PC-9 (cell line): ENCODE measurements around the gene DSTN. TPM values are rescaled to one million over a fixed set of nuclear protein-coding genes. Genes with fewer than 3 reads are reported as not detected.

Experiments
- BruUV-seq: library from RNA; stranded (reverse); fragments of 400-500 nt; replicated peaks from 2 replicates; lab custom pipeline; 2021; lab: Mats Ljungman, UMichigan
- CTCF ChIA-PET: fragments of 300-600 bp; sonication (Branson Sonifier 250); formaldehyde crosslinking; loops from one replicate; lab custom pipeline; 2022; ENCODE audit warnings: antibody characterized with exemption; lab: Charles Lee
- POLR2A ChIA-PET: fragments of 300-600 bp; sonication (Branson Sonifier 250); formaldehyde crosslinking; loops from one replicate; lab custom pipeline; 2022; ENCODE audit warnings: antibody characterized with exemption; ENCODE audit not compliant: unreplicated experiment; lab: Charles Lee
- DNase-seq, 2 experiments: peaks; one replicate each; pipeline versions ENCODE4 v3.0.0 to v3.0.0-alpha.2; 2015 to 2022; ENCODE audit warnings: mixed read lengths in 1 of 2
- H2AFZ ChIP-seq: fragments of 200-600 bp; sonication (generic); 2 replicates; pipeline ENCODE4 v1.8.1; 2017; ENCODE audit warnings: antibody characterized with exemption
- H3F3A ChIP-seq: fragments of 200-600 bp; sonication (generic); 2 replicates; pipeline ENCODE4 v1.8.1; 2017; ENCODE audit warnings: antibody characterized with exemption, mild to moderate bottlenecking, low read depth; ENCODE audit not compliant: insufficient read depth
- H3K27ac ChIP-seq: fragments of 200-600 bp; sonication (generic); 2 replicates; pipeline ENCODE4 v1.6.1; 2016; ENCODE audit warnings: mixed run types
- H3K27me3 ChIP-seq: fragments of 200-600 bp; sonication (generic); 2 replicates; pipeline ENCODE4 v1.6.1; 2016; ENCODE audit warnings: low read depth, mixed run types; ENCODE audit not compliant: insufficient read depth
- H3K36me3 ChIP-seq: fragments of 200-600 bp; sonication (generic); 2 replicates; pipeline ENCODE4 v1.6.1; 2016; ENCODE audit warnings: low read depth, mixed run types
- H3K4me1 ChIP-seq: fragments of 200-600 bp; sonication (generic); replicated peaks from 2 replicates; pipeline ENCODE4 v1.6.1; 2016; ENCODE audit warnings: mixed run types; ENCODE audit not compliant: insufficient read depth
- H3K4me2 ChIP-seq: fragments of 200-600 bp; sonication (generic); 2 replicates; pipeline ENCODE4 v1.6.1; 2017; ENCODE audit warnings: mixed run types
- H3K4me3 ChIP-seq: fragments of 200-600 bp; sonication (generic); 2 replicates; pipeline ENCODE4 v1.6.1; 2016; ENCODE audit warnings: mixed run types
- H3K79me2 ChIP-seq: fragments of 200-600 bp; sonication (generic); 2 replicates; pipeline ENCODE4 v1.6.1; 2017; ENCODE audit warnings: low read depth, mixed run types
- H3K9me2 ChIP-seq: fragments of 200-600 bp; sonication (generic); 2 replicates; pipeline ENCODE4 v1.8.1; 2017; ENCODE audit warnings: mild to moderate bottlenecking; ENCODE audit not compliant: insufficient read depth
- H3K9me3 ChIP-seq: fragments of 200-600 bp; sonication (generic); 2 replicates; pipeline ENCODE4 v1.8.1; 2016; ENCODE audit warnings: low read depth; ENCODE audit not compliant: insufficient read depth
- H4K20me1 ChIP-seq: fragments of 200-600 bp; sonication (generic); 2 replicates; pipeline ENCODE4 v1.8.1; 2017; ENCODE audit not compliant: insufficient read depth
- EZH2 ChIP-seq: fragments of 200-600 bp; sonication (generic); IDR thresholded peaks from 2 replicates; pipeline ENCODE4 v1.8.0; 2017; ENCODE audit warnings: antibody characterized with exemption, low read depth
- intact Hi-C: fragments of 100-400 bp; cut with micrococcal nuclease; formaldehyde crosslinking; loops from one replicate; pipeline ENCODE4 v1.10.0; 2022; ENCODE audit not compliant: unreplicated experiment
- total RNA-seq: library from RNA; stranded (reverse); gene quantifications from 2 replicates; pipeline ENCODE4 v1.2.3, GENCODE V29; 2021
- TF ChIP-seq, protein P1 (sequence below): fragments of 200-600 bp; sonication (generic); conservative IDR thresholded peaks from 2 replicates; pipeline ENCODE4 v1.6.1; 2017; ENCODE audit warnings: mixed run types, antibody characterized with exemption, mild to moderate bottlenecking, moderate library complexity

DSTN gene
- total RNA-seq, 1 experiment from 2014 or later, result 366 TPM

DNA sequence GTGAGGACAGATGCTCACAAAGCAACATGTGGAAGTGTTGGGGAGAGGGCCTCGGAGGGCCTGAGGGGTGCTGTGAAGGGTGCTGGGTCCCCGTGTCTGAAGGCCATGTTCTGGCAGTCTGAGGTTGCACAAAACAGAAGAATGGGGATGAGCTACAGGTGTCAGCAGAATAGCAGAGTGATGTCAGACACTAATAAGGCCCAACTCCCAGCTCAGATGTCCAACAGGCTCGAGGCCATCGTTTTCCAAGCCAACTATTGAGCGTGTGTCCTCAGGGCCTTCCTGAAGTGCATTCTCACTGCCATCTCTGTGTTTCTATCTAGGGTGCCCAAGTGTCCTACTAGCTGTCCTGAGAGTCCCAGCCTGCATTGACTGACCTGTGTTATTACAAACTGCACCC is 46.5 kb upstream of the DSTN start:
- H3K27me3 ChIP-seq, result no peaks in the 10 kb centered on the region
- H4K20me1 ChIP-seq, result no peaks in the 10 kb centered on the region
- DNase-seq, result no peak
- intact Hi-C loops, result loop anchor here (5.0 kb wide), 1 partner anchor 414 kb away; no protein-coding TSS in a partner anchor
- H3K9me2 ChIP-seq, result peaks cover 3% of the 10 kb centered on the region
- no peak overlapping the region for H3K27ac ChIP-seq
- H3K4me2 ChIP-seq, result no peak overlapping the region
- no TSS peak for BruUV-seq
- TF ChIP-seq, protein P1, sequence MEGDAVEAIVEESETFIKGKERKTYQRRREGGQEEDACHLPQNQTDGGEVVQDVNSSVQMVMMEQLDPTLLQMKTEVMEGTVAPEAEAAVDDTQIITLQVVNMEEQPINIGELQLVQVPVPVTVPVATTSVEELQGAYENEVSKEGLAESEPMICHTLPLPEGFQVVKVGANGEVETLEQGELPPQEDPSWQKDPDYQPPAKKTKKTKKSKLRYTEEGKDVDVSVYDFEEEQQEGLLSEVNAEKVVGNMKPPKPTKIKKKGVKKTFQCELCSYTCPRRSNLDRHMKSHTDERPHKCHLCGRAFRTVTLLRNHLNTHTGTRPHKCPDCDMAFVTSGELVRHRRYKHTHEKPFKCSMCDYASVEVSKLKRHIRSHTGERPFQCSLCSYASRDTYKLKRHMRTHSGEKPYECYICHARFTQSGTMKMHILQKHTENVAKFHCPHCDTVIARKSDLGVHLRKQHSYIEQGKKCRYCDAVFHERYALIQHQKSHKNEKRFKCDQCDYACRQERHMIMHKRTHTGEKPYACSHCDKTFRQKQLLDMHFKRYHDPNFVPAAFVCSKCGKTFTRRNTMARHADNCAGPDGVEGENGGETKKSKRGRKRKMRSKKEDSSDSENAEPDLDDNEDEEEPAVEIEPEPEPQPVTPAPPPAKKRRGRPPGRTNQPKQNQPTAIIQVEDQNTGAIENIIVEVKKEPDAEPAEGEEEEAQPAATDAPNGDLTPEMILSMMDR, result no peak
- TF ChIP-seq EZH2, result no peak
- no peak overlapping the region for H3K4me3 ChIP-seq
- POLR2A ChIA-PET, result no interaction called here
- H3F3A ChIP-seq, result no peaks in the 10 kb centered on the region
- no peaks in the 10 kb centered on the region for H3K4me1 ChIP-seq
- no peaks in the 10 kb centered on the region for H3K79me2 ChIP-seq
- no peaks in the 10 kb centered on the region for H3K36me3 ChIP-seq
- CTCF ChIA-PET, result no interaction called here
- H2AFZ ChIP-seq, result no peak overlapping the region
- H3K9me3 ChIP-seq, result no peaks in the 10 kb centered on the region

DNA sequence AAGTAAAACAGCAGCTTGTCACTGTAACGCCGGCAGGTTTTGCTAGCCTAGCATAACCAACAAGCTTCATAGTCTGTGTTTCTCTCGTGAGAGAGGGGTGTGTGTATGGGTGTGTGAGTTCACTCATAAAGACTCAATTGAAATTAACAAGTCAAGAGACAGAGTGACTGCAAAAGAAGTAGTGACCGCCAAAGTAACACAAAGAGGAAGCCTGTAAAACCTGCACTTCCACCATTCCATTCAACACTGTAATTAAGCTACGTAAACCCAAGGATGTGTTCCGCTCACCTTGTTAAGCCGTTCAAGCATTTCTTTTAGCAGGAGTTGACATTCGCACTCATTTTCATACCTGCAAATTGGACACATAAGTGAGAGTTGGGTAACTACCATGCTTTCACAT is 45.3 kb upstream of the DSTN start:
- CTCF ChIA-PET, result no interaction called here
- Histone ChIP-seq H3K9me2 (peaks cover 3% of the 10 kb centered on the region), H3K4me3 (no peak overlapping the region), H3K27ac (no peak overlapping the region), H3K4me2 (no peak overlapping the region), H3F3A (no peaks in the 10 kb centered on the region), H3K79me2 (no peaks in the 10 kb centered on the region), H3K27me3 (no peaks in the 10 kb centered on the region), H2AFZ (no peak overlapping the region), H3K4me1 (no peaks in the 10 kb centered on the region), H4K20me1 (no peaks in the 10 kb centered on the region), H3K9me3 (no peaks in the 10 kb centered on the region), H3K36me3 (no peaks in the 10 kb centered on the region)
- TF ChIP-seq, protein P1, result no peak
- no peak for TF ChIP-seq EZH2
- no TSS peak for BruUV-seq
- intact Hi-C loops, result loop anchor here (5.0 kb wide), 1 partner anchor 413 kb away; no protein-coding TSS in a partner anchor
- POLR2A ChIA-PET, result no interaction called here
- DNase-seq, result no peak

DNA sequence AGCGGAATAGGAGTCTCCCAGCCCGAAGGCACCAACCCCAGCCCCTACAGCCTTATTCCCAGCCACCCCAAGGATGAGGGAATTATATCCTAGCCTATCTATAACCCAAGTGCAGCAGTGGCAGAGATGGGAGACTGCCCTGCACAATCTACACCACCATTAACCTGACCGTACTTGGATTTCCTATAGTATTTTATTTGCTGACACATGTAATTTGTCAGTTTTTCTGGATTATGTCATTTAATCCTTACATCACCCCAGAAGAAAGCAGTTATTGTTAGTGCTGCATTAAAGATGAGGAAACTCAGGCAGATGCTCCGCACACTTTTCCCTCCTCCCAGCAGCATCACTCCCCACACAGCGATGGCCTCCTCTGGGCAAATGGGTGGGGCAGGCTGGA is 44.7 kb upstream of the DSTN start:
- no peak for TF ChIP-seq EZH2
- TF ChIP-seq, protein P1, result no peak
- Histone ChIP-seq H3F3A (no peaks in the 10 kb centered on the region; the same call in 1 of the 2 replicates), H3K9me3 (no peaks in the 10 kb centered on the region), H3K9me2 (peaks cover 3% of the 10 kb centered on the region), H3K36me3 (no peaks in the 10 kb centered on the region), H3K4me1 (no peaks in the 10 kb centered on the region), H3K27me3 (no peaks in the 10 kb centered on the region), H3K27ac (no peak overlapping the region), H3K79me2 (no peaks in the 10 kb centered on the region), H3K4me2 (no peak overlapping the region), H3K4me3 (no peak overlapping the region), H2AFZ (no peak overlapping the region), H4K20me1 (no peaks in the 10 kb centered on the region)
- no peak for DNase-seq
- ChIA-PET CTCF (no interaction called here), POLR2A (interaction anchor here (0.6 kb wide), 1 partner anchor 157 kb away, joined by 3 read pairs; the partner anchor contains the start of gene RRBP1)
- no TSS peak for BruUV-seq
- intact Hi-C loops, result no loop called here
